SK-N-SH (cell line): ENCODE measurements around the gene PARD3B.

Source experiments
- CTCF ChIP-seq: fragments of 200-600 bp; sonication (generic); IDR thresholded peaks from 2 replicates; pipeline ENCODE4 v1.6.1; 2017; ENCODE audit warnings: antibody characterized with exemption, mild to moderate bottlenecking, moderate library complexity
- EP300 ChIP-seq, 2 experiments: IDR thresholded peaks; 2 replicates each; pipeline versions ENCODE4 v1.4.0 to v1.6.1; 2012; ENCODE audit warnings: borderline replicate concordance in 1 of 2, low read depth in 1 of 2, low read length in 1 of 2
- GABPA ChIP-seq: IDR thresholded peaks from 2 replicates; pipeline ENCODE4 v1.4.0; 2012; ENCODE audit warnings: low read depth, mild to moderate bottlenecking
- NFIC ChIP-seq: IDR thresholded peaks from 2 replicates; pipeline ENCODE4 v1.4.0; 2012; ENCODE audit warnings: borderline replicate concordance
- PBX3 ChIP-seq: IDR thresholded peaks from 2 replicates; pipeline ENCODE4; 2012
- POLR2AphosphoS5 ChIP-seq: IDR thresholded peaks from 2 replicates; pipeline ENCODE4 v1.6.1; 2012; ENCODE audit warnings: low read depth, low read length
- TAF1 ChIP-seq: IDR thresholded peaks from 2 replicates; pipeline ENCODE4 v1.6.1; 2012; ENCODE audit warnings: low read depth, mild to moderate bottlenecking, low read length, moderate library complexity, borderline replicate concordance
- TCF12 ChIP-seq: IDR thresholded peaks from 2 replicates; pipeline ENCODE4 v1.4.0; 2012
- USF2 ChIP-seq: fragments of 150-350 bp; IDR thresholded peaks from 2 replicates; pipeline ENCODE4 v1.6.1; 2017; ENCODE audit warnings: antibody characterized with exemption, low read length, low read depth, borderline replicate concordance
- ZBTB33 ChIP-seq: IDR thresholded peaks from 2 replicates; pipeline ENCODE4 v1.4.0; 2012; ENCODE audit warnings: low read depth, borderline replicate concordance

GRCh38 chr2:205465791-205466190 lies 920.5 kb downstream of the PARD3B start:
- TF ChIP-seq CTCF (no peak), PBX3 (no peak), EP300 (IDR thresholded peaks at IDR 0.05; ENCODE audit: borderline replicate concordance in 1 of 2, low read depth in 1 of 2, low read length in 1 of 2) (no peak), POLR2AphosphoS5 (no peak), ZBTB33 (no peak), TAF1 (no peak), TCF12 (no peak), USF2 (no peak), GABPA (no peak), NFIC (no peak)
